HG02840 (cell line): ENCODE measurements around the gene ARHGEF33.

Experiments
- ATAC-seq: cut with Tn5 transposase; IDR thresholded peaks from one replicate; pipeline ENCODE4 v1.9.1; 2021; ENCODE audit warnings: mild to moderate bottlenecking, moderate library complexity, moderate number of reproducible peaks; ENCODE audit not compliant: unreplicated experiment, low FRiP score

The ARHGEF33 gene

GRCh38 chr2:38889575-38889974, at the start of gene ARHGEF33:
TSS of gene ARHGEF33 (plus strand) at chr2:38889875. CDS start at chr2:38919448, 29,573 bp downstream.
- no peak for ATAC-seq

- ATAC-seq = peak; percentile 93
Observed at GRCh38 chr2:38850045-38850444, 39.6 kb upstream of the ARHGEF33 start.

DNA sequence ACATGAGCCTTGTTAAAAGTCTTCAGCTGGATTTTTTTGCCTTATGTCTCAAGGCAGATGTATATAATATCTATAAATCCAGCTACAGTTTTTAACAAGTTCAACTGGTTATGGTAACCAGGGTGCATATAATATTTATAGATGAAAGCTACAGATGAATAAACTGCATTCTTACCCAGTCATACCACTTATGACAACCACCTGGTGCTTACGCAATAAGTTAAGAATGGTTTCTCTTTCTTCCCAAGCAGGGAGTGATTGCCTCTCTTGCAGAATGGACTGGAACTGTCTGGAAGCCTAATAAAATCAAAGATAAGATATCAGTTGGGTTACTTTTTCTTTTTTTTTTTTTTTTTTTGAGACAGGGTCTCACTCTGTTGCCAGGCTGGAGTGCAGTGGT, 33.5 kb upstream of the ARHGEF33 start:
- ATAC-seq = no peak

GRCh38 chr2:38862476-38862875, 27.2 kb upstream of the ARHGEF33 start:
- no peak for ATAC-seq

GRCh38 chr2:38863061-38863695, 26.5 kb upstream of the ARHGEF33 start:
- ATAC-seq = no peak

DNA sequence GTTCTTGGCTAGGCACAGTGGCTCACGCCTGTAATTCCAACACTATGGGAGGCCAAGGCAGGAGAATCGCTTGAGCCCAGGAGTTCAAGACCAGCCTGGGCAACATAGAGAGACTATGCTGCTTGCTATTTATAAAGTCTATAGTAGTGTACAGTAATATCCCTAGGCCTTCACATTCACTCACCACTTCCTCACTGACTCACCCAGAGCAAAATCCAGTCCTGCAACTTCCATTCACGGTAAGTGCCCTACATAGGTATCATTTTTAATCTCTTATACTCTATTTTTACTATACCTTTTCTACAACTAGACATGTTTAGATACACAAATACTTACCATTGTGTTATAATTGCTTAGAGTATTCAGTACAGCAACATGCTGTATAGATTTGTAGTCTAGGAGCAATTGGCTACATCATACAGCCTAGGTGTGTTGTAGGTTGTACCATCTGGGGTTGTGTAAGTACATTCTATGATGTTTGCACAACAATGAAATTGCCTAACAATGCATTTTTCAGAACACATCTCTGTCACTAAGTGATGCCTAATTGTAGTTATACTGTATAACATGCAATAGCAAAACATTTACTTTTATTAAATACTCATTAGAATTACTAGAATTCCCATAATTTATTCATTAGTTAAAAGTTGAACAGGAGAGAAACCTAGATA, 22.8 kb upstream of the ARHGEF33 start:
- ATAC-seq = no peak

- no peak for ATAC-seq
Observed at GRCh38 chr2:38871432-38871831, 18.2 kb upstream of the ARHGEF33 start.

DNA sequence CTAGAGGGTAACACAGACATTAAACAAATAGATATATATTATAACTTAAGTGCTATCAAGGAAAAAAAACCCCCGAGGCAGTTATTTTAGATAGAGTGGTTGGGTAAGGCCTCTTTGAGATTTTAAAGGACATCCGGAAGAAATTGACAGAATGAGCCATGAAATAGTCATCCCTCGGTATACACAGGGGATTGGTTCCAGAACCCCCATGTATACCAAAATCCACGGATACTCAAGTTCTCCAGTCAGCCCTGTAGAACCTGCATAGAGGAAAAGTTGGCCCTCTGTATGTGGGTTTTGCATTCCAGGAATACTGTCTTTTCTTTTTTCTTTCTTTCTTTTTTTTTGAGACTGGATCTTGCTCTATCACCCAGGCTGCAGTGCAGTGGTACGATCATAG, 15.9 kb upstream of the ARHGEF33 start:
- ATAC-seq = no peak

DNA sequence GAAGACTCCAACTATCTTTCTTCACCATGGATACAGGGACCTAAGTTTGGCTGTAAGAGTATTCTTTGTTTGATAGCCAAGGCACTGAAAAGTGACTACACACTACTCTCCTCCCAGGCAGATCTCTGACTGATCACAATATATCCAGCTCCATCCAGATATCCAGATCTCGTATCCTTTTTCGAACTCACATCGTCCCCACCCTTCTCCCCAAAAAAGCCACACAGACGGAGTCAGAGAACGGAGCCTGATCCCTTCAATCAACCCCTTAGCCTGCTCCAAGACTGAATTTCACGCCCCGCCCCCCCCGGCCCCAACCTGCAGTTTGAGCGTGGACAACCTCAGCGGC, 14.5 kb upstream of the ARHGEF33 start:
- ATAC-seq = no peak

GRCh38 chr2:38875576-38876367, 13.9 kb upstream of the ARHGEF33 start, which contains the start of the genes DHX57 and MORN2:
TSS of gene DHX57 (minus strand) at chr2:38875934. CDS start at chr2:38868405, 7,529 bp downstream.
TSS of gene MORN2 (plus strand) at chr2:38875976.
- peak; percentile 100 for ATAC-seq

DNA sequence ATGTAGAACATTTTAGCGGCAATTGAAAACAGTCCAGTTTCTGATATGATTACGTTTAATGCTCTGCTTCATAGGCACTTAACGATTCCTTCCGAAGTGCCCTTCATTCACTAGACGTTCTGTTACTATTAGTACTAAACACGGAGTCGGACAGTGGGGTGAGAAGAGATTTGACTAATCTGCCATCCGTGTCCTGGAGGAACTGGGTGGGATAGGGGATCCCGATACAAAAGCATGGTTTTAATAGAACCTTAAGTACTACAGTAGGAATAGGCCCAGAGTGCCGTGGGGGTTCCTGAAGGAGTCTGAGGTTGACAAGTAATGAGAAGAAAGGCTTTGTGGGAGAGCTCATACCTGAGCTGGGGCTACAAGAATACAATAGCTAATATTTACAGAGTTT, 13.3 kb upstream of the ARHGEF33 start:
- no peak for ATAC-seq

DNA sequence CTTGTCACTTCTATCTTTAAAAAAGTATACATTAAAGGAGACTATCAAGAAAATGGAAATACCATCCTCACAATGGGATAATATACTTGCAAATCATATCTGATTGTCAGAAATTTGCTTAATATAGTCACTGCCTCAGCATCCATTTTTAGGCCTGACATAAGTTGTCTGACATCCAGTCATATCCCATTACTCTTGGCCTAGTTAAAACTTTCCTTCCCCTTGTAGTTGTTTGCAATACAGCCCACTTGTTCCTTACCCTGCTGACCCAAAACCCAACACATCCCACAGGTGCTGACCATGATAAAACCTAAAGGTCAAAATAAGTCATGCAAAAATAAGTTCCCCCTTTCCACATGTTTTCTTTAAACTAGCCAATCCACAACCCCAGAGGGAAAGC, 3.6 kb upstream of the ARHGEF33 start:
- ATAC-seq = no peak

DNA sequence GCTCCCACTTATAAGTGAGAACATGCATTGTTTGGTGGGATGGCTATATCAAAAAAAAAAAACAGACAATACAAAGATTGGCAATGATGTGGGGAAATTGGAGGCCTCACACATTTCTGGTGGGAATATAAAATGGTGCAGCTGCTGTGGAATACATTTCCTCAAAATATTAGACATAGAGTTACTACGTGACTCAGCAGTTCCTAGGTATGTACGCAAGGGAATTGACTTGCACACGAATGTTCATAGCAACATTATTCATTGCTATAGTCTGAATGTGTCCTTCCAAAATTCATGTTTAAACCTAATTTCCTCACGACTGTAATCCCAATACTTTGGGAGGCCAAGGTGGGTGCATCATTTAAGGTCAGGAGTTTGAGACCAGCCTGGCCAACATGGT, 2.3 kb upstream of the ARHGEF33 start:
- no peak for ATAC-seq

GRCh38 chr2:38887902-38888554, 1.6 kb upstream of the ARHGEF33 start:
- ATAC-seq = no peak

DNA sequence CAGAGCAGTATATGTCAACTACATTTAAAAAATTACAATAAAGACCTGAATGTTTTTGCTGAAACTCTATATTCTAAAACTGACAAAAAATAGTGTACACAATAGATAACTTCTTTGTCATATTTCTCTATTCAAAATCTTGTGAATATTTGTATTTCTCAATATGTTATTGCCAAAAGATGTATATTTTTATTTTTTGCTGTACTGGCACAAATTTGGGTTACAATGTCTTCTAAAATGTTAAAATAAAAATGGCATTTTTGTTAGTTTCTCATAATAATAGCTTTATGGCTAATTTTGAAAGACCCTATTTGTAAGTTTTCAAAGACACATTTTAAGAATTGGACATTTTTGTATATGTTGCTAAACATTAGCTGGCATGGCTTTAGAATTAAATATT, 630 bp upstream of the ARHGEF33 start:
- ATAC-seq = no peak

DNA sequence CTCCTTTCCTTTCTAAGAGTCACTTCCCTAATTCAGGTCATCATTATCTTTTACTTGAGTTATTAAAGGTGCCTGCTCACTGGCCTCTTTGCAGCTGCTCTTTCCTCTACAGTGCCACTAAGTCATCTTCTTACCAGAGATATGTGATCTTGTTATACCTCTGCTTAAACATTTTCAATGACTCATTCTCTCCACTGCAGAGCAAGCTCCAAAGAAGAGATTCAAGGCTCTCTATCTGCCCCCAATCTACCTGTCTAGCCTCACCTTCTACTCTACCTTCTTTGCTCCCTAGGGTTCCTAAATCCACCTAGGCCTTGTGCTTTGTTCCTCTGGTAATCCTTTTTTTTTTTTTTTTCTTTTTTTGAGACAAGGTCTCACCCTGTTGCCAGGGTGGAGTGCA, 3.1 kb downstream of the ARHGEF33 start:
- ATAC-seq = no peak

DNA sequence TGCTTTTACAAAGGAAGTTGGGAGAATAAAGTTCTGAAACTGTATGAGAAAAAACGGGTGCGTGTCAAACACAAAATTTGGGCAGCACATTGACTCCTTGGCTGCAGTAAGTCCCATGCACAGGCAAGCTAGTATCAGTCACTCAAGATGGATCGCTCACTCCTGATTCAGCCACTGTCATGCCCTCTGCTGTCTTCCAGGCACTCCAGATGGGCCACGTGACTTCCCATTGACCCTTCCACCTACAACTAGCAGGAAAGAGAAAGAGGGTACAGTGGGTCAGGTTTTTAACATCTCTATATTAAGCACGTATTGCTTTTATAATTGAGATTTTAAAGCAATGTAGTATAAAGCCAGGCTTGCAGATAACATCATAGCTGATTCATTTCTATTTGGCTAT, 8.6 kb downstream of the ARHGEF33 start:
- no peak for ATAC-seq

DNA sequence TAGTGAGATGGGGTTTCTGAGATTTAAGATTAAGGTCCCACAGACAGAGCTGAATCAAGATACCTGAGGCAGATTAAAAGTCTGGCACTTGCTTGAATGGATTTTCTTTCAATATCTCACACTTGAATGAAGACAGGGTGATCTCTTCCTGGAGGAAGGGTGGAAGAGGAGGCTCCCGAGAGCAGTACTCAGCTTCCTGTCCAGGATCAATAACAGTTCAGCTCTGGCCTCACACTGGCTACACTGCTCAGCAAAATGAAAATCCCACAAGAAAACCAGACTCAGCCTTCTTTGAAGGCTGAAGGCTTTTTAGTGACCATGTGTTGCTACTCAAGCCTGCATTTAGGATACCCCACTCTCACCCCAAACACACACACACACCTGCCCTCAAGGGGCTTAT, 11.1 kb downstream of the ARHGEF33 start:
- ATAC-seq = no peak

GRCh38 chr2:38905251-38905650, 15.6 kb downstream of the ARHGEF33 start:
- no peak for ATAC-seq

DNA sequence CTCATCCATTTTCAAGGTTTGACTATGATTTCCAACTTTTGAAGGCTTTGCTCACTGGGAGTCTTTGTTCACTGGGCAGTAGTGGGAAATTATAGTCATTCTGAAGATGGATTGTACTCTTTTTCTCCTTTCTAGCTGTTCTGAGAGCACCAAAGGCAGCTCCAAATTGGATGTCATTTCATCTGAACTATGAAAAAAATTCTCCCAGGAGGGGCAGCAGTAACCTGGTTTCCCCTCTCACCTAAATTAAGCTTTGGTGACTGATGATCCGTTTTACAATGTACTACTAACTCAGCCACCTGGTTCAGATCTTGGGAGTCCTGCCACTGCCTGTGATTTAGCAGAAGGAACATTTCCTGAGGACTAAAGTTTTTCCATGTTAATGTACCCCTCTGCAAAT, 17.6 kb downstream of the ARHGEF33 start:
- ATAC-seq = no peak
